ENCODE measurements around the gene LANCL3. TPM values are rescaled to one million over a fixed set of nuclear protein-coding genes. Genes with fewer than 3 reads are reported as not detected.

Gene LANCL3
- total RNA-seq, 2 experiments from 2014 or later = 0.05 to 0.11 TPM

GRCh38 chrX:37613933-37614332 is 42.5 kb downstream of the LANCL3 start:
- H3K36me3 ChIP-seq (ENCODE audit: insufficient read depth, low read length) = no peaks in the 10 kb centered on the region
- H3K9me3 Mint-ChIP-seq = no peaks in the 10 kb centered on the region
- no peaks in the 10 kb centered on the region for H3K4me1 Mint-ChIP-seq (ENCODE audit: low read depth)
- DNase-seq (no peak), ATAC-seq (ENCODE audit: poor library complexity) (no peak)
- TF ChIP-seq CTCF (IDR thresholded peaks at IDR 0.05) = no peak
- no peaks in the 10 kb centered on the region for H3K36me3 Mint-ChIP-seq (ENCODE audit: low read depth)
- POLR2A ChIA-PET = no interaction called here
- H3K4me1 ChIP-seq (ENCODE audit: insufficient read depth, low read length) = no peaks in the 10 kb centered on the region
- no peak overlapping the region for H3K4me3 ChIP-seq (ENCODE audit: low read length)
- CTCF ChIA-PET = interaction anchor here (1.3 kb wide), 1 partner anchor 9 kb away, joined by 3 read pairs; no protein-coding TSS in a partner anchor
- H3K4me3 Mint-ChIP-seq = no peak overlapping the region
- H3K27me3 Mint-ChIP-seq = no peaks in the 10 kb centered on the region
- no peak overlapping the region for H3K27ac Mint-ChIP-seq
- intact Hi-C loops (cut with DNase I, micrococcal nuclease) = no loop called here
- no peak overlapping the region for H3K27ac ChIP-seq (ENCODE audit: low read depth in 1 of 2, low read length in 2 of 2)
- H3K9me3 ChIP-seq (ENCODE audit: control insufficient read depth in 1 of 2, insufficient read depth in 1 of 2, low read length in 2 of 2) = no peaks in the 10 kb centered on the region
- H3K27me3 ChIP-seq (ENCODE audit: control insufficient read depth in 1 of 2, insufficient read depth in 2 of 2, low read length in 2 of 2) = no peaks in the 10 kb centered on the region

- DNase-seq (no peak), ATAC-seq (ENCODE audit: poor library complexity) (no peak)
- H3K27ac ChIP-seq (ENCODE audit: low read depth in 1 of 2, low read length in 2 of 2) = no peak overlapping the region
- Mint-ChIP-seq H3K36me3 (ENCODE audit: low read depth) (no peaks in the 10 kb centered on the region), H3K27me3 (no peaks in the 10 kb centered on the region), H3K4me1 (ENCODE audit: low read depth) (no peaks in the 10 kb centered on the region), H3K27ac (no peak overlapping the region), H3K4me3 (no peak overlapping the region), H3K9me3 (no peaks in the 10 kb centered on the region)
- no peaks in the 10 kb centered on the region for H3K27me3 ChIP-seq (ENCODE audit: control insufficient read depth in 1 of 2, insufficient read depth in 2 of 2, low read length in 2 of 2)
- H3K4me1 ChIP-seq (ENCODE audit: insufficient read depth, low read length) = no peaks in the 10 kb centered on the region
- no peak for TF ChIP-seq CTCF (IDR thresholded peaks at IDR 0.05)
- no peak overlapping the region for H3K4me3 ChIP-seq (ENCODE audit: low read length)
- intact Hi-C loops (cut with DNase I, micrococcal nuclease) = no loop called here
- H3K36me3 ChIP-seq (ENCODE audit: insufficient read depth, low read length) = no peaks in the 10 kb centered on the region
- ChIA-PET CTCF (no interaction called here), POLR2A (no interaction called here)
- H3K9me3 ChIP-seq (ENCODE audit: control insufficient read depth in 1 of 2, insufficient read depth in 1 of 2, low read length in 2 of 2) = no peaks in the 10 kb centered on the region
These were observed 56.1 kb downstream of the LANCL3 start for GRCh38 chrX:37627602-37628001.

- Histone ChIP-seq H3K9me3 (ENCODE audit: control insufficient read depth in 1 of 2, insufficient read depth in 1 of 2, low read length in 2 of 2) (no peaks in the 10 kb centered on the region), H3K27ac (ENCODE audit: low read depth in 1 of 2, low read length in 2 of 2) (no peak overlapping the region), H3K36me3 (ENCODE audit: insufficient read depth, low read length) (no peaks in the 10 kb centered on the region), H3K4me1 (ENCODE audit: insufficient read depth, low read length) (no peaks in the 10 kb centered on the region), H3K27me3 (ENCODE audit: control insufficient read depth in 1 of 2, insufficient read depth in 2 of 2, low read length in 2 of 2) (no peaks in the 10 kb centered on the region), H3K4me3 (ENCODE audit: low read length) (no peak overlapping the region)
- no peak for ATAC-seq (ENCODE audit: poor library complexity)
- intact Hi-C loops (cut with DNase I, micrococcal nuclease) = no loop called here
- no peak overlapping the region for H3K27ac Mint-ChIP-seq
- no peaks in the 10 kb centered on the region for H3K36me3 Mint-ChIP-seq (ENCODE audit: low read depth)
- no peak overlapping the region for H3K4me3 Mint-ChIP-seq
- POLR2A ChIA-PET = no interaction called here
- TF ChIP-seq CTCF (IDR thresholded peaks at IDR 0.05) = no peak
- no peaks in the 10 kb centered on the region for H3K27me3 Mint-ChIP-seq
- DNase-seq = no peak
- no peaks in the 10 kb centered on the region for H3K4me1 Mint-ChIP-seq (ENCODE audit: low read depth)
- CTCF ChIA-PET = no interaction called here
- H3K9me3 Mint-ChIP-seq = no peaks in the 10 kb centered on the region
These were observed 66.6 kb downstream of the LANCL3 start for GRCh38 chrX:37638047-37638446.

Data from CD4-positive, alpha-beta T cell (primary cell).